ENCODE measurements around the gene AOX1. TPM values are rescaled to one million over a fixed set of nuclear protein-coding genes. Genes with fewer than 3 reads are reported as not detected.

The AOX1 gene
- polyA plus RNA-seq, 2 of the 4 experiments (the other 2 are of a cell fraction), result 3.6 to 5.4 TPM

DNA sequence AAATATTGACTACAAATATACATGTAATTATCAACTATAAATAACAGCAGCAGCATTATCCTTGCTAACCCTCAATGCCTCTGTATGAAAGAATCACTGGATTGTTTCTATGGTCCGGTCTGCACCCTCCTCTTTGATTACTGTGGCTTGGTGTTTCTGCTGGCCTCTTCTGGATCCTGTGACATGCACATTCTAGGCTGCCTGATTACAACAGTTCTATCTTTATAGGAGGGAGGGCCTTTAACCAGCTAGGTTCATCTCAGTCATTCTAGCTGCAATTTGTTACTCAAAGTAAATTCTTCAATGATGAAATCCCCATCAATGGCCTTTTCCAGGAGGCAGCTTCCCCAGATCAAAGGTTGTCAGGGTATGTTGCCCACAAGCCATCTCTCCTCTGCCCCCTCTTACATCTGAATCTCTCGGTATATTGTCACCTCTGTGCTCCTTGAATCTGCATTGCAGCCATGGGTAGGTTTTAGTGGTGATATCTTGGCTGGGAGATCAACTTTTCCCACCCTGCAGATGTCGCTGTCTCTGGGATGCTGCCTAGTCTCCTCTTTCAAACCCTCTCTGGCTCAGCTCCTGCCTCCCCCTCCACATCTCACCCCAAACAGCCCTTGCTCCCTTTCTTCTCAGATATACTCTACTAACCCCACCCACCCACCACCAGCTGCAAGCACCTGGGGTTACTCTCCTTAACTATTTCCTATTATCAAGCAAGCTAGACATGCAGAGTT is 119.7 kb downstream of the AOX1 start:
- 50% methylated on average over 3 of the region's 3 CpGs for WGBS (ENCODE audit: missing lambda C conversion rate)
- H3K4me1 ChIP-seq, result peaks cover 12% of the 10 kb centered on the region
- peak; percentile 52 to 75; a peak in 3 of 6 replicates for ATAC-seq
- H3K4me2 ChIP-seq, result no peak overlapping the region
- no peak for TF ChIP-seq RARB (CRISPR knock-in tag; IDR thresholded peaks at IDR 0.05)
- TF ChIP-seq POLR2AphosphoS2 (conservative IDR thresholded peaks at IDR 0.05; ENCODE audit: low read length), result no peak
- TF ChIP-seq, protein P1, sequence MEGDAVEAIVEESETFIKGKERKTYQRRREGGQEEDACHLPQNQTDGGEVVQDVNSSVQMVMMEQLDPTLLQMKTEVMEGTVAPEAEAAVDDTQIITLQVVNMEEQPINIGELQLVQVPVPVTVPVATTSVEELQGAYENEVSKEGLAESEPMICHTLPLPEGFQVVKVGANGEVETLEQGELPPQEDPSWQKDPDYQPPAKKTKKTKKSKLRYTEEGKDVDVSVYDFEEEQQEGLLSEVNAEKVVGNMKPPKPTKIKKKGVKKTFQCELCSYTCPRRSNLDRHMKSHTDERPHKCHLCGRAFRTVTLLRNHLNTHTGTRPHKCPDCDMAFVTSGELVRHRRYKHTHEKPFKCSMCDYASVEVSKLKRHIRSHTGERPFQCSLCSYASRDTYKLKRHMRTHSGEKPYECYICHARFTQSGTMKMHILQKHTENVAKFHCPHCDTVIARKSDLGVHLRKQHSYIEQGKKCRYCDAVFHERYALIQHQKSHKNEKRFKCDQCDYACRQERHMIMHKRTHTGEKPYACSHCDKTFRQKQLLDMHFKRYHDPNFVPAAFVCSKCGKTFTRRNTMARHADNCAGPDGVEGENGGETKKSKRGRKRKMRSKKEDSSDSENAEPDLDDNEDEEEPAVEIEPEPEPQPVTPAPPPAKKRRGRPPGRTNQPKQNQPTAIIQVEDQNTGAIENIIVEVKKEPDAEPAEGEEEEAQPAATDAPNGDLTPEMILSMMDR (IDR thresholded peaks at IDR 0.05), result peak; percentile 33
- peak; percentile 23 to 27; a peak in 3 of 5 replicates for TF ChIP-seq RAD21 (conservative IDR thresholded peaks at IDR 0.05 in 1 of 2, IDR thresholded peaks at IDR 0.05 in 1 of 2)
- ChIA-PET POLR2A (no interaction called here), CTCF (interaction anchor here (0.7 to 6.6 kb wide), 17 partner anchors 8 to 734 kb away, joined by 3 to 85 read pairs (median 5); partner anchors contain the start of gene KCTD18)
- no peak for FAIRE-seq
- peak; percentile 7 to 30 for DNase-seq (ENCODE audit: low read depth in 1 of 2, low spot score in 1 of 2)
- no peak overlapping the region for H3K4me3 ChIP-seq
- no peaks in the 10 kb centered on the region for H3K9me3 ChIP-seq
- H3K27ac ChIP-seq, result 0 out of 6 replicates have a peak overlapping the region, but pooled peaks of 1 of the 2 experiments have one; percentile 8

DNA sequence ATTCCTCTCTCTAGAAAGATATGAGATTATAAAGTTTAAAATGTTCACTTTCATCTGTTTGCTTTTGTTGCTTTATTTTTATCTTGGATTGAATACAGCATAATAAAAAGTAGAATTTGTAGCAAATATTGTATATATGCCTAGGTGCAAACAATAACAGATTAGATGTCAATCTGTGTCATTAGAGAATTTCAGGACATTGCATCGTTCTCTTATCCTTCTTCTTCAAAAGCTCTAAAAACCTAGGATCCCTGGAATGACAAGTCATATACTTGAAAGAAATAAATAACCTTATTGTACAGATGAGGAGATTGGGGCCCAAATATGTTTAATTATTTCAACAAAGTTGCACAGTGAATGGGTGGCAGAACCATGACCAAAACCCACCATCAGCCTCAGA is 123.1 kb downstream of the AOX1 start:
- no peak for ATAC-seq
- H3K27ac ChIP-seq, result no peak overlapping the region; a peak in 1 of 6 replicates
- no peaks in the 10 kb centered on the region for H3K9me3 ChIP-seq
- no peak for TF ChIP-seq HOXB13 (CRISPR knock-in tag; IDR thresholded peaks at IDR 0.05; ENCODE audit: low read depth)
- no peak for TF ChIP-seq EHMT2 (IDR thresholded peaks at IDR 0.05; ENCODE audit: low read depth)
- TF ChIP-seq BHLHE40 (IDR thresholded peaks at IDR 0.05; ENCODE audit: low read depth, low read length), result no peak
- TF ChIP-seq, protein P2, sequence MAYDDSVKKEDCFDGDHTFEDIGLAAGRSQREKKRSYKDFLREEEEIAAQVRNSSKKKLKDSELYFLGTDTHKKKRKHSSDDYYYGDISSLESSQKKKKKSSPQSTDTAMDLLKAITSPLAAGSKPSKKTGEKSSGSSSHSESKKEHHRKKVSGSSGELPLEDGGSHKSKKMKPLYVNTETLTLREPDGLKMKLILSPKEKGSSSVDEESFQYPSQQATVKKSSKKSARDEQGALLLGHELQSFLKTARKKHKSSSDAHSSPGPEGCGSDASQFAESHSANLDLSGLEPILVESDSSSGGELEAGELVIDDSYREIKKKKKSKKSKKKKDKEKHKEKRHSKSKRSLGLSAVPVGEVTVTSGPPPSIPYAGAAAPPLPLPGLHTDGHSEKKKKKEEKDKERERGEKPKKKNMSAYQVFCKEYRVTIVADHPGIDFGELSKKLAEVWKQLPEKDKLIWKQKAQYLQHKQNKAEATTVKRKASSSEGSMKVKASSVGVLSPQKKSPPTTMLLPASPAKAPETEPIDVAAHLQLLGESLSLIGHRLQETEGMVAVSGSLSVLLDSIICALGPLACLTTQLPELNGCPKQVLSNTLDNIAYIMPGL (CRISPR knock-in tag; IDR thresholded peaks at IDR 0.05; ENCODE audit: borderline replicate concordance), result no peak
- no peak for TF ChIP-seq GATA3 (IDR thresholded peaks at IDR 0.05; ENCODE audit: borderline replicate concordance)
- TF ChIP-seq HOXB5 (CRISPR knock-in tag; IDR thresholded peaks at IDR 0.05), result no peak
- TF ChIP-seq MAFK (IDR thresholded peaks at IDR 0.05; ENCODE audit: partially characterized antibody), result no peak
- no peak for TF ChIP-seq ESRRA (IDR thresholded peaks at IDR 0.05; ENCODE audit: borderline replicate concordance, low read length)
- TF ChIP-seq EHF (CRISPR knock-in tag; IDR thresholded peaks at IDR 0.05), result no peak
- TF ChIP-seq POLR2AphosphoS2 (conservative IDR thresholded peaks at IDR 0.05; ENCODE audit: low read length), result no peak
- TF ChIP-seq, protein P3, sequence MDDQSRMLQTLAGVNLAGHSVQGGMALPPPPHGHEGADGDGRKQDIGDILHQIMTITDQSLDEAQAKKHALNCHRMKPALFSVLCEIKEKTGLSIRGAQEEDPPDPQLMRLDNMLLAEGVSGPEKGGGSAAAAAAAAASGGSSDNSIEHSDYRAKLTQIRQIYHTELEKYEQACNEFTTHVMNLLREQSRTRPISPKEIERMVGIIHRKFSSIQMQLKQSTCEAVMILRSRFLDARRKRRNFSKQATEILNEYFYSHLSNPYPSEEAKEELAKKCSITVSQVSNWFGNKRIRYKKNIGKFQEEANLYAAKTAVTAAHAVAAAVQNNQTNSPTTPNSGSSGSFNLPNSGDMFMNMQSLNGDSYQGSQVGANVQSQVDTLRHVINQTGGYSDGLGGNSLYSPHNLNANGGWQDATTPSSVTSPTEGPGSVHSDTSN (IDR thresholded peaks at IDR 0.05), result no peak
- TF ChIP-seq RFX5 (IDR thresholded peaks at IDR 0.05), result no peak
- TF ChIP-seq TFCP2L1 (CRISPR knock-in tag; IDR thresholded peaks at IDR 0.05), result no peak
- no peak for TF ChIP-seq TP53 (CRISPR knock-in tag; IDR thresholded peaks at IDR 0.05)
- no peak for TF ChIP-seq PHF8 (IDR thresholded peaks at IDR 0.05; ENCODE audit: borderline replicate concordance, low read depth)
- TF ChIP-seq, protein P4, sequence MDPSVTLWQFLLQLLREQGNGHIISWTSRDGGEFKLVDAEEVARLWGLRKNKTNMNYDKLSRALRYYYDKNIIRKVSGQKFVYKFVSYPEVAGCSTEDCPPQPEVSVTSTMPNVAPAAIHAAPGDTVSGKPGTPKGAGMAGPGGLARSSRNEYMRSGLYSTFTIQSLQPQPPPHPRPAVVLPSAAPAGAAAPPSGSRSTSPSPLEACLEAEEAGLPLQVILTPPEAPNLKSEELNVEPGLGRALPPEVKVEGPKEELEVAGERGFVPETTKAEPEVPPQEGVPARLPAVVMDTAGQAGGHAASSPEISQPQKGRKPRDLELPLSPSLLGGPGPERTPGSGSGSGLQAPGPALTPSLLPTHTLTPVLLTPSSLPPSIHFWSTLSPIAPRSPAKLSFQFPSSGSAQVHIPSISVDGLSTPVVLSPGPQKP (IDR thresholded peaks at IDR 0.05; ENCODE audit: low read depth, low read length), result no peak
- 80% methylated on average over 1 of the region's 1 CpG for WGBS (ENCODE audit: missing lambda C conversion rate)
- ChIA-PET POLR2A (no interaction called here), CTCF (interaction anchor here (2.3 to 6.4 kb wide), 3 partner anchors 15 to 225 kb away, joined by 6 to 116 read pairs (median 55); no protein-coding TSS in a partner anchor)
- FAIRE-seq, result no peak
- DNase-seq (ENCODE audit: low read depth in 1 of 2, low spot score in 1 of 2), result no peak
- H3K4me1 ChIP-seq, result peaks cover 22% of the 10 kb centered on the region
- H3K4me2 ChIP-seq, result no peak overlapping the region
- no peak overlapping the region for H3K4me3 ChIP-seq
